Liver (tissue), 9 donors: ENCODE measurements around the gene STK4. TPM values are rescaled to one million over a fixed set of nuclear protein-coding genes. Genes with fewer than 3 reads are reported as not detected.

Source experiments
- DNase-seq: peaks from one replicate; pipeline ENCODE4 v3.0.0-alpha.2; 2017; ENCODE audit warnings: low spot score
- H3K27ac ChIP-seq, 2 donors: one replicate each; pipeline ENCODE4 v1.7.0; 2013; ENCODE audit warnings: inconsistent platforms in 2 of 2, low read length in 2 of 2, control low read depth in 1 of 2, low read depth in 1 of 2, mild to moderate bottlenecking in 1 of 2
- H3K27me3 ChIP-seq, 4 donors: one replicate each; pipeline versions ENCODE4 v1.6.1 to v1.7.0; 2013; ENCODE audit warnings: low read length in 3 of 4, inconsistent platforms in 1 of 4, mild to moderate bottlenecking in 1 of 4, moderate library complexity in 1 of 4; ENCODE audit not compliant: control insufficient read depth in 4 of 4, insufficient read depth in 4 of 4
- H3K36me3 ChIP-seq, 4 donors: one replicate each; pipeline versions ENCODE4 v1.6.1 to v1.7.0; 2013; ENCODE audit warnings: low read length in 3 of 4, mild to moderate bottlenecking in 3 of 4, low read depth in 1 of 4, moderate library complexity in 1 of 4; ENCODE audit not compliant: control insufficient read depth in 4 of 4, insufficient read depth in 3 of 4
- H3K4me1 ChIP-seq, 4 donors: one replicate each; pipeline versions ENCODE4 v1.6.1 to v1.7.0; 2013; ENCODE audit warnings: low read length in 3 of 4, mild to moderate bottlenecking in 3 of 4, moderate library complexity in 1 of 4; ENCODE audit not compliant: control insufficient read depth in 4 of 4, insufficient read depth in 4 of 4
- H3K4me3 ChIP-seq, 3 donors: one replicate each; pipeline versions ENCODE4 v1.6.1 to v1.7.0; 2013; ENCODE audit warnings: low read length in 3 of 3, control low read depth in 1 of 3, low read depth in 1 of 3, mild to moderate bottlenecking in 1 of 3
- H3K9ac ChIP-seq, 2 donors: one replicate each; pipeline ENCODE4 v1.7.0; 2013; ENCODE audit warnings: low read length in 2 of 2, mild to moderate bottlenecking in 2 of 2, moderate library complexity in 2 of 2, control low read depth in 1 of 2, low read depth in 1 of 2
- H3K9me3 ChIP-seq, 4 donors: one replicate each; pipeline versions ENCODE4 v1.6.1 to v1.7.0; 2013; ENCODE audit warnings: low read length in 3 of 4; ENCODE audit not compliant: control insufficient read depth in 4 of 4
- EGR1 ChIP-seq, 2 donors: IDR thresholded peaks; 2 replicates each; pipeline ENCODE4 v1.6.1; 2016 to 2018; ENCODE audit warnings: antibody characterized with exemption in 2 of 2, low read depth in 2 of 2
- FOXA1 ChIP-seq: IDR thresholded peaks from 2 replicates; pipeline ENCODE4 v1.6.1; 2016; ENCODE audit warnings: antibody characterized with exemption
- FOXA2 ChIP-seq: IDR thresholded peaks from 2 replicates; pipeline ENCODE4 v1.6.1; 2016; ENCODE audit warnings: antibody characterized with exemption
- GABPA ChIP-seq, 2 donors: IDR thresholded peaks in 1 of 2; conservative IDR thresholded peaks in 1 of 2; 2 replicates each; pipeline ENCODE4 v1.6.1; 2016; ENCODE audit warnings: antibody characterized with exemption in 2 of 2, mild to moderate bottlenecking in 1 of 2, moderate library complexity in 1 of 2
- HNF4A ChIP-seq, 2 donors: conservative IDR thresholded peaks; 2 replicates each; pipeline ENCODE4 v1.6.1; 2016; ENCODE audit warnings: antibody characterized with exemption in 2 of 2, mild to moderate bottlenecking in 2 of 2
- HNF4G ChIP-seq: IDR thresholded peaks from 2 replicates; pipeline ENCODE4 v1.6.1; 2016; ENCODE audit warnings: antibody characterized with exemption
- JUND ChIP-seq, 2 donors: IDR thresholded peaks; 2 replicates each; pipeline ENCODE4 v1.6.1; 2016; ENCODE audit warnings: antibody characterized with exemption in 2 of 2
- MAX ChIP-seq: IDR thresholded peaks from 2 replicates; pipeline ENCODE4 v1.6.1; 2016; ENCODE audit warnings: antibody characterized with exemption
- NR2F2 ChIP-seq: IDR thresholded peaks from 2 replicates; pipeline ENCODE4 v1.6.1; 2016; ENCODE audit warnings: antibody characterized with exemption
- RAD21 ChIP-seq, 2 donors: IDR thresholded peaks; 2 replicates each; pipeline ENCODE4 v1.6.1; 2016; ENCODE audit warnings: antibody characterized with exemption in 2 of 2, mild to moderate bottlenecking in 2 of 2
- RXRA ChIP-seq, 2 donors: IDR thresholded peaks; 2 replicates each; pipeline ENCODE4 v1.6.1; 2017 to 2018; ENCODE audit warnings: antibody characterized with exemption in 2 of 2, mild to moderate bottlenecking in 1 of 2
- SP1 ChIP-seq: IDR thresholded peaks from 2 replicates; pipeline ENCODE4 v1.6.1; 2018; ENCODE audit warnings: antibody characterized with exemption, mild to moderate bottlenecking
- TAF1 ChIP-seq: conservative IDR thresholded peaks from 2 replicates; pipeline ENCODE4 v1.6.1; 2016; ENCODE audit warnings: antibody characterized with exemption, mild to moderate bottlenecking
- YY1 ChIP-seq: IDR thresholded peaks from 2 replicates; pipeline ENCODE4 v1.6.1; 2016; ENCODE audit warnings: antibody characterized with exemption, mild to moderate bottlenecking
- ZBTB33 ChIP-seq: IDR thresholded peaks from 2 replicates; pipeline ENCODE4 v1.6.1; 2016; ENCODE audit warnings: antibody characterized with exemption
- WGBS: extraction: QIAGEN DNeasy Blood & Tissue Kit; methylation state at CpG from one replicate; pipeline ENCODE4 v1.1.7; 2013; 5-methylcytosine and 5-hydroxymethylcytosine counted together
- polyA plus RNA-seq, 2 donors: library from polyadenylated mRNA; stranded (reverse) in 1 of 2; unstranded in 1 of 2; fragments of 200-250 nt in 1 of 2; fragments of >200 nt in 1 of 2; fragmentation: Nextera tagmentation in 1 of 2; extraction: Ambion mirVana in 1 of 2; gene quantifications; one replicate each; pipeline versions ENCODE4 v1.2.1 to v1.2.3, GENCODE V29; 2013 to 2015
- total RNA-seq, 2 donors: library from RNA; depleted of rRNA; stranded (reverse); fragments of >200 nt; gene quantifications; one replicate each; pipeline ENCODE4 v1.2.3, GENCODE V29; 2014
- TF ChIP-seq, protein P1 (sequence below): IDR thresholded peaks from 2 replicates; pipeline ENCODE4 v1.6.1; 2016; ENCODE audit warnings: antibody characterized with exemption
- TF ChIP-seq, protein P2 (sequence below): IDR thresholded peaks from 2 replicates; pipeline ENCODE4 v1.6.1; 2016; ENCODE audit warnings: antibody characterized with exemption, mild to moderate bottlenecking
- TF ChIP-seq, protein P3 (sequence below): fragments of 150-350 bp; IDR thresholded peaks from 2 replicates; pipeline ENCODE4 v1.5.1; 2017; ENCODE audit warnings: improper control_type of control experiment, low read depth, low read length; ENCODE audit not compliant: missing input control
- donor health status: healthy.
- donor health status: healthy.
- donor health status: healthy.
- donor health status: healthy.
- donor health status: healthy.

Gene STK4
- total and polyA plus RNA-seq, 4 donors, result 3.7 to 20.8 (median 13.9) TPM

DNA sequence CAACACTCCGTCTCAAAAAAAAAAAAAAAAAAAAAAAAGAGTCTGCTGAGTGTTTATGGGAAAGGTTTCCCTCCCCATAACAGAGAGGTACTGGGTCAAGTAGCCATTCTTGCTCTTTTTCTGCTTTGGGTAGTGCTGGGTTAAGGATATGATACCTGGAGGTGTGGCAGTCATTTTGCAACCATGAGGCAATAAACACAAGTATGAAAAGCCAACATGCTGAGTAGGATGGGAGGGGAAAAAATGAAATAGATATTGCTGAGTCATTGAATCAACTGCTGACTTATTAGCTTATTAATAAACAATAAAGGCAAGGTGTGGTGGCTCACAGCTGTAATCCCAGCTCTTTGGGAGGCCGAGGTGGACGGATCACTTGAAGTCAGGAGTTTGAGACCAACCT is 3.8 kb upstream of the STK4 start:
- Histone ChIP-seq H3K9ac (no peak overlapping the region), H3K27me3 (no peaks in the 10 kb centered on the region)
- WGBS, result 99% methylated on average over 3 of the region's 3 CpGs

DNA sequence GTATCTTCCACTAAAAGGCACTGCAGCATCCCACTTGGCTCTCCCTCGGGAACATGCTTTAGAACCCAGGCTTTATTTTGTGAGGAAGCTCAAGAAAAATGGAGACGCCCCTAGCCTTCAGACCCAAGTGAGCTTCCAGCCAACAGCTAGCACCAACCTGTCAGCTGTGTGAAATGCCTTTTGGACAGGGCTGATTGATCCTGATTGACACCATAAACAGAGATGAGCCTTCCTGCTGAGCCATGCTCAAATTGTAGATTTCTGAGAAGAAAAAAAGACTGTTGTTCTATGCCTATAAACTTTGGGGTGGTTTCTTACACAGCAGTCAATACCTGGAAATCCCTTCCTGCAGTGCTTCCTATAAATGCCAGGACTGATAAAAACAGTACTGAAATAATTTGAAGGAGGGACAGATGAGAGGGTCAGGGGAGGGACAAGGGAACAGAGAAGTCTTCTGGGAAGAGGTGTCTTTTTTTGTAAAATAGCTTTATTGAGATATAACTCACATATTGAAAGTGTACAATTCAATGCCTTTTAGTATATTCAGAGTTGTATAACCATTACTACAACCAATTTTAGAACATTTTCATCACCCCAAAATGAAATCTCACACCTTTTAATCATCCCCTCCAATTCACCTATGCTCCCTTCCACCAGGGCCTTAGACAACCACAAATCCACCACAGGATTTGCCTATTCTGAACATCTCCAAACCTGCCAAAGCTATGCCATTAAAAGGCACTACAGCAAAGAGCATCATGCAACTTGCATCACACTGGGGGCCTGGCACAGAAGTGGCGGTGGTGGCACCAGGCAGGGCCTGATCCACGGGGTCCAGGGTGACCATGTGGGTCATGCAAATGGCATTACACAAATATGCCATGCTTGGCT is 2.7 kb upstream of the STK4 start:
- TF ChIP-seq HNF4G (no peak), RXRA (IDR thresholded peaks at IDR 0.05) (no peak), FOXA1 (no peak), SP1 (no peak), TAF1 (no peak), ZBTB33 (no peak), HNF4A (conservative IDR thresholded peaks at IDR 0.05) (no peak), NR2F2 (no peak), GABPA (IDR thresholded peaks at IDR 0.05 in 1 of 2, conservative IDR thresholded peaks at IDR 0.05 in 1 of 2) (no peak), EGR1 (IDR thresholded peaks at IDR 0.05; ENCODE audit: low read depth in 2 of 2) (no peak), RAD21 (IDR thresholded peaks at IDR 0.05) (no peak), FOXA2 (no peak), YY1 (no peak), MAX (no peak), JUND (IDR thresholded peaks at IDR 0.05) (no peak)
- TF ChIP-seq, protein P1, sequence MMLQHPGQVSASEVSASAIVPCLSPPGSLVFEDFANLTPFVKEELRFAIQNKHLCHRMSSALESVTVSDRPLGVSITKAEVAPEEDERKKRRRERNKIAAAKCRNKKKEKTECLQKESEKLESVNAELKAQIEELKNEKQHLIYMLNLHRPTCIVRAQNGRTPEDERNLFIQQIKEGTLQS, result no peak
- TF ChIP-seq, protein P2, sequence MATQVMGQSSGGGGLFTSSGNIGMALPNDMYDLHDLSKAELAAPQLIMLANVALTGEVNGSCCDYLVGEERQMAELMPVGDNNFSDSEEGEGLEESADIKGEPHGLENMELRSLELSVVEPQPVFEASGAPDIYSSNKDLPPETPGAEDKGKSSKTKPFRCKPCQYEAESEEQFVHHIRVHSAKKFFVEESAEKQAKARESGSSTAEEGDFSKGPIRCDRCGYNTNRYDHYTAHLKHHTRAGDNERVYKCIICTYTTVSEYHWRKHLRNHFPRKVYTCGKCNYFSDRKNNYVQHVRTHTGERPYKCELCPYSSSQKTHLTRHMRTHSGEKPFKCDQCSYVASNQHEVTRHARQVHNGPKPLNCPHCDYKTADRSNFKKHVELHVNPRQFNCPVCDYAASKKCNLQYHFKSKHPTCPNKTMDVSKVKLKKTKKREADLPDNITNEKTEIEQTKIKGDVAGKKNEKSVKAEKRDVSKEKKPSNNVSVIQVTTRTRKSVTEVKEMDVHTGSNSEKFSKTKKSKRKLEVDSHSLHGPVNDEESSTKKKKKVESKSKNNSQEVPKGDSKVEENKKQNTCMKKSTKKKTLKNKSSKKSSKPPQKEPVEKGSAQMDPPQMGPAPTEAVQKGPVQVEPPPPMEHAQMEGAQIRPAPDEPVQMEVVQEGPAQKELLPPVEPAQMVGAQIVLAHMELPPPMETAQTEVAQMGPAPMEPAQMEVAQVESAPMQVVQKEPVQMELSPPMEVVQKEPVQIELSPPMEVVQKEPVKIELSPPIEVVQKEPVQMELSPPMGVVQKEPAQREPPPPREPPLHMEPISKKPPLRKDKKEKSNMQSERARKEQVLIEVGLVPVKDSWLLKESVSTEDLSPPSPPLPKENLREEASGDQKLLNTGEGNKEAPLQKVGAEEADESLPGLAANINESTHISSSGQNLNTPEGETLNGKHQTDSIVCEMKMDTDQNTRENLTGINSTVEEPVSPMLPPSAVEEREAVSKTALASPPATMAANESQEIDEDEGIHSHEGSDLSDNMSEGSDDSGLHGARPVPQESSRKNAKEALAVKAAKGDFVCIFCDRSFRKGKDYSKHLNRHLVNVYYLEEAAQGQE, result no peak
- TF ChIP-seq, protein P3, sequence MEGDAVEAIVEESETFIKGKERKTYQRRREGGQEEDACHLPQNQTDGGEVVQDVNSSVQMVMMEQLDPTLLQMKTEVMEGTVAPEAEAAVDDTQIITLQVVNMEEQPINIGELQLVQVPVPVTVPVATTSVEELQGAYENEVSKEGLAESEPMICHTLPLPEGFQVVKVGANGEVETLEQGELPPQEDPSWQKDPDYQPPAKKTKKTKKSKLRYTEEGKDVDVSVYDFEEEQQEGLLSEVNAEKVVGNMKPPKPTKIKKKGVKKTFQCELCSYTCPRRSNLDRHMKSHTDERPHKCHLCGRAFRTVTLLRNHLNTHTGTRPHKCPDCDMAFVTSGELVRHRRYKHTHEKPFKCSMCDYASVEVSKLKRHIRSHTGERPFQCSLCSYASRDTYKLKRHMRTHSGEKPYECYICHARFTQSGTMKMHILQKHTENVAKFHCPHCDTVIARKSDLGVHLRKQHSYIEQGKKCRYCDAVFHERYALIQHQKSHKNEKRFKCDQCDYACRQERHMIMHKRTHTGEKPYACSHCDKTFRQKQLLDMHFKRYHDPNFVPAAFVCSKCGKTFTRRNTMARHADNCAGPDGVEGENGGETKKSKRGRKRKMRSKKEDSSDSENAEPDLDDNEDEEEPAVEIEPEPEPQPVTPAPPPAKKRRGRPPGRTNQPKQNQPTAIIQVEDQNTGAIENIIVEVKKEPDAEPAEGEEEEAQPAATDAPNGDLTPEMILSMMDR, result no peak
- peaks cover 0 to 33% (median 30%) of the 10 kb centered on the region in 4 donors for H3K4me1 ChIP-seq
- H3K27me3 ChIP-seq, result no peaks in the 10 kb centered on the region
- H3K36me3 ChIP-seq, result no peaks in the 10 kb centered on the region
- no peaks in the 10 kb centered on the region for H3K9me3 ChIP-seq
- no peak overlapping the region for H3K9ac ChIP-seq
- WGBS, result 86% methylated on average over 4 of the region's 4 CpGs
- no peak for DNase-seq
- H3K4me3 ChIP-seq, result no peak overlapping the region
- no peak overlapping the region for H3K27ac ChIP-seq

More for the DNA sequence above, 3.8 kb upstream of the STK4 start:
- TF ChIP-seq, protein P3, result no peak
- TF ChIP-seq RXRA (IDR thresholded peaks at IDR 0.05) (no peak), EGR1 (IDR thresholded peaks at IDR 0.05; ENCODE audit: low read depth in 2 of 2) (no peak), JUND (IDR thresholded peaks at IDR 0.05) (no peak), YY1 (no peak)
- Histone ChIP-seq H3K4me1 (peaks cover 0 to 23% (median 21%) of the 10 kb centered on the region in 4 donors), H3K36me3 (no peaks in the 10 kb centered on the region), H3K4me3 (no peak overlapping the region), H3K9me3 (no peaks in the 10 kb centered on the region), H3K27ac (no peak overlapping the region)
- no peak for DNase-seq
